SU-DHL-6 (cell line): ENCODE measurements around the gene PLIN5.

Experiments
- H2AFZ ChIP-seq: fragments of 200-600 bp; sonication (generic); 2 replicates; pipeline ENCODE4 v1.6.1; 2014; ENCODE audit warnings: low read depth, mild to moderate bottlenecking, moderate library complexity, mixed read lengths, antibody characterized with exemption, low read length; ENCODE audit not compliant: severe bottlenecking
- H3F3A ChIP-seq: fragments of 200-600 bp; shearing (Covaris generic); 2 replicates; pipeline ENCODE4 v1.6.0; 2016; ENCODE audit warnings: antibody characterized with exemption, mild to moderate bottlenecking; ENCODE audit not compliant: insufficient read depth
- H3K27ac ChIP-seq: fragments of 200-600 bp; sonication (generic); 2 replicates; pipeline ENCODE4 v1.5.1; 2016; ENCODE audit warnings: low read depth, mild to moderate bottlenecking, low read length, moderate library complexity, mixed read lengths
- H3K27me3 ChIP-seq: fragments of 200-600 bp; sonication (generic), shearing (Covaris generic); 2 replicates; pipeline ENCODE4 v1.6.0; 2014; ENCODE audit warnings: mild to moderate bottlenecking, low read length
- H3K36me3 ChIP-seq: fragments of 200-600 bp; sonication (generic); 2 replicates; pipeline ENCODE4 v1.6.1; 2014; ENCODE audit warnings: mild to moderate bottlenecking, low read length, mixed read lengths
- H3K4me2 ChIP-seq: fragments of 300-600, 200-600 bp; shearing (Covaris generic), sonication (generic); 2 replicates; pipeline ENCODE4 v1.6.0; 2014; ENCODE audit warnings: low read length, low read depth, mild to moderate bottlenecking; ENCODE audit not compliant: poor library complexity, severe bottlenecking
- H3K4me3 ChIP-seq: fragments of 200-600 bp; sonication (generic); 2 replicates; pipeline ENCODE4 v1.5.1; 2014; ENCODE audit warnings: antibody characterized with exemption, low read length, mild to moderate bottlenecking, mixed read lengths; ENCODE audit not compliant: insufficient read depth, poor library complexity, severe bottlenecking
- H3K79me2 ChIP-seq: fragments of 200-600 bp; sonication (generic); 2 replicates; pipeline ENCODE4 v1.6.1; 2014; ENCODE audit warnings: mild to moderate bottlenecking, low read length, moderate library complexity; ENCODE audit not compliant: insufficient read depth
- H3K9ac ChIP-seq: fragments of 200-600 bp; sonication (generic); 2 replicates; pipeline ENCODE4 v1.7.0; 2014; ENCODE audit warnings: mild to moderate bottlenecking, low read length
- H3K9me2 ChIP-seq: fragments of 200-600 bp; sonication (generic); replicated peaks from 2 replicates; pipeline ENCODE4 v1.6.1; 2014; ENCODE audit warnings: low read length; ENCODE audit not compliant: insufficient read depth
- H3K9me3 ChIP-seq: fragments of 200-600 bp; sonication (generic); 2 replicates; pipeline ENCODE4 v1.6.1; 2014; ENCODE audit warnings: low read length, mixed read lengths; ENCODE audit not compliant: insufficient read depth
- H4K20me1 ChIP-seq: fragments of 200-600 bp; sonication (generic); 2 replicates; pipeline ENCODE4 v1.6.1; 2014; ENCODE audit warnings: low read depth, mild to moderate bottlenecking, antibody characterized with exemption, low read length, moderate library complexity, mixed read lengths
- CTCF ChIP-seq: fragments of 200-600 bp; sonication (generic); IDR thresholded peaks from one replicate; pipeline ENCODE4 v1.5.1; 2017; ENCODE audit warnings: antibody characterized with exemption, mild to moderate bottlenecking, low read length, moderate library complexity; ENCODE audit not compliant: insufficient read depth, poor library complexity, severe bottlenecking
- EZH2phosphoT487 ChIP-seq: fragments of 200-600 bp; sonication (generic), shearing (Covaris generic); conservative IDR thresholded peaks from 2 replicates; pipeline ENCODE4 v1.6.1; 2018; ENCODE audit warnings: mild to moderate bottlenecking, antibody characterized with exemption, low read length, moderate library complexity, mixed read lengths

The PLIN5 gene

GRCh38 chr19:4571305-4571917 lies 36.4 kb upstream of the PLIN5 start:
- Histone ChIP-seq H4K20me1 (no peaks in the 10 kb centered on the region), H3K27ac (no peak overlapping the region), H3K79me2 (no peaks in the 10 kb centered on the region), H3K9me3 (no peaks in the 10 kb centered on the region), H3K9me2 (no peaks in the 10 kb centered on the region), H3K4me2 (no peak overlapping the region), H3F3A (no peaks in the 10 kb centered on the region), H2AFZ (no peak overlapping the region), H3K9ac (no peak overlapping the region), H3K27me3 (no peaks in the 10 kb centered on the region), H3K36me3 (no peaks in the 10 kb centered on the region), H3K4me3 (no peak overlapping the region)
- no peak for TF ChIP-seq EZH2phosphoT487
- no peak for TF ChIP-seq CTCF

- H3K79me2 ChIP-seq: no peaks in the 10 kb centered on the region
- H3K9me3 ChIP-seq: no peaks in the 10 kb centered on the region
- H3K27ac ChIP-seq: no peak overlapping the region
- no peak overlapping the region for H3K9ac ChIP-seq
- TF ChIP-seq EZH2phosphoT487 (no peak), CTCF (no peak)
- H3K27me3 ChIP-seq: no peaks in the 10 kb centered on the region
- no peak overlapping the region for H3K4me3 ChIP-seq
- H3F3A ChIP-seq: no peaks in the 10 kb centered on the region
- no peaks in the 10 kb centered on the region for H4K20me1 ChIP-seq
- H3K36me3 ChIP-seq: no peaks in the 10 kb centered on the region
- no peak overlapping the region for H3K4me2 ChIP-seq
- no peak overlapping the region for H2AFZ ChIP-seq
- H3K9me2 ChIP-seq: no peaks in the 10 kb centered on the region
Measured at GRCh38 chr19:4570916-4571304, 35.9 kb upstream of the PLIN5 start.

GRCh38 chr19:4570402-4570801 lies 35.4 kb upstream of the PLIN5 start:
- no peak overlapping the region for H3K27ac ChIP-seq
- H2AFZ ChIP-seq: no peak overlapping the region
- no peaks in the 10 kb centered on the region for H3K9me3 ChIP-seq
- TF ChIP-seq EZH2phosphoT487 (no peak), CTCF (no peak)
- H3K27me3 ChIP-seq: no peaks in the 10 kb centered on the region
- no peak overlapping the region for H3K4me3 ChIP-seq
- no peak overlapping the region for H3K4me2 ChIP-seq
- H3K9me2 ChIP-seq: no peaks in the 10 kb centered on the region
- H3K9ac ChIP-seq: no peak overlapping the region
- no peaks in the 10 kb centered on the region for H3K79me2 ChIP-seq
- no peaks in the 10 kb centered on the region for H3F3A ChIP-seq
- no peaks in the 10 kb centered on the region for H3K36me3 ChIP-seq
- H4K20me1 ChIP-seq: no peaks in the 10 kb centered on the region
